GM23338 (cell line): ENCODE data around the gene TSSC4. TPM values are rescaled to one million over a fixed set of nuclear protein-coding genes. Genes with fewer than 3 reads are reported as not detected.

Source experiments
- ATAC-seq: fragments of 200-7000 bp; cut with Tn5 transposase; 3 replicates; pipeline ENCODE4 v1.9.1; 2020
- DNase-seq: peaks from one replicate; pipeline ENCODE4 v3.0.0-alpha.2; 2015; ENCODE audit warnings: low spot score
- H2AFZ ChIP-seq: fragments of 200-600 bp; sonication (generic); 2 replicates; pipeline ENCODE4 v1.8.0; 2016; ENCODE audit warnings: antibody characterized with exemption, mild to moderate bottlenecking, moderate library complexity
- H3F3A ChIP-seq: fragments of 200-600 bp; sonication (generic); replicated peaks from 2 replicates; pipeline ENCODE4 v1.8.0; 2017; ENCODE audit warnings: antibody characterized with exemption, mixed run types, low read depth
- H3K27ac ChIP-seq: fragments of 200-600 bp; sonication (generic); 2 replicates; pipeline ENCODE4 v1.6.1; 2016; ENCODE audit warnings: low read depth
- H3K27me3 ChIP-seq: fragments of 200-600 bp; sonication (generic); 2 replicates; pipeline ENCODE4 v1.8.0; 2016; ENCODE audit warnings: mild to moderate bottlenecking, mixed run types, moderate library complexity; ENCODE audit not compliant: insufficient read depth
- H3K36me3 ChIP-seq: fragments of 200-600 bp; sonication (generic); 2 replicates; pipeline ENCODE4 v1.8.0; 2016; ENCODE audit warnings: mild to moderate bottlenecking; ENCODE audit not compliant: insufficient read depth
- H3K4me1 ChIP-seq: fragments of 200-600 bp; sonication (generic); 2 replicates; pipeline ENCODE4 v1.8.0; 2016; ENCODE audit warnings: mild to moderate bottlenecking, moderate library complexity; ENCODE audit not compliant: insufficient read depth
- H3K4me2 ChIP-seq: fragments of 200-600 bp; sonication (generic); 2 replicates; pipeline ENCODE4 v1.7.1; 2017; ENCODE audit warnings: mixed run types
- H3K4me3 ChIP-seq: fragments of 200-600 bp; sonication (generic); 2 replicates; pipeline ENCODE4 v1.6.1; 2016; ENCODE audit warnings: mixed run types
- H3K79me2 ChIP-seq: fragments of 200-600 bp; sonication (generic); replicated peaks from 2 replicates; pipeline ENCODE4 v1.8.0; 2017; ENCODE audit warnings: mild to moderate bottlenecking; ENCODE audit not compliant: insufficient read depth
- H3K9me2 ChIP-seq: fragments of 200-600 bp; sonication (generic); 2 replicates; pipeline ENCODE4 v1.8.0; 2017; ENCODE audit not compliant: insufficient read depth
- H4K20me1 ChIP-seq: fragments of 200-600 bp; sonication (generic); replicated peaks from 2 replicates; pipeline ENCODE4 v1.8.0; 2017; ENCODE audit warnings: mild to moderate bottlenecking; ENCODE audit not compliant: insufficient read depth
- H3K27ac Mint-ChIP-seq: 2 replicates; pipeline ENCODE4 v1.8.0; 2020; ENCODE audit warnings: inconsistent platforms, mild to moderate bottlenecking, moderate library complexity, mixed read lengths
- H3K27me3 Mint-ChIP-seq: 3 replicates; pipeline ENCODE4 v1.8.0; 2022; ENCODE audit warnings: low read depth, mild to moderate bottlenecking, moderate library complexity, mixed read lengths, inconsistent platforms; ENCODE audit not compliant: insufficient read depth, poor library complexity
- H3K36me3 Mint-ChIP-seq: 3 replicates; pipeline ENCODE4 v1.8.0; 2021; ENCODE audit warnings: low read depth, mild to moderate bottlenecking, inconsistent platforms, moderate library complexity, mixed read lengths
- H3K4me1 Mint-ChIP-seq: 3 replicates; pipeline ENCODE4 v1.8.0; 2020; ENCODE audit warnings: mild to moderate bottlenecking, inconsistent platforms, mixed read lengths
- H3K4me3 Mint-ChIP-seq: 3 replicates; pipeline ENCODE4 v1.8.0; 2021; ENCODE audit warnings: moderate library complexity, mild to moderate bottlenecking, inconsistent platforms, mixed read lengths
- H3K9me3 Mint-ChIP-seq: 3 replicates; pipeline ENCODE4 v1.8.0; 2020; ENCODE audit warnings: moderate library complexity, mild to moderate bottlenecking, inconsistent platforms, mixed read lengths
- CREB1 ChIP-seq: fragments of 250-450 bp; sonication (Bioruptor Pico); IDR thresholded peaks from 2 replicates; pipeline ENCODE4 v1.5.0; 2020; ENCODE audit warnings: low read depth, mild to moderate bottlenecking, moderate library complexity
- CTCF ChIP-seq, 2 experiments: fragments of 200-600 bp in 1 of 2; sonication (generic) in 1 of 2; conservative IDR thresholded peaks; 2 replicates each; pipeline versions ENCODE4 v1.5.1 to v1.6.1; 2016 to 2017; ENCODE audit warnings: antibody characterized with exemption in 2 of 2, low read depth in 2 of 2, mild to moderate bottlenecking in 2 of 2, moderate library complexity in 1 of 2
- ETS1 ChIP-seq: IDR thresholded peaks from 2 replicates; pipeline ENCODE4 v1.6.1; 2016; ENCODE audit warnings: antibody characterized with exemption
- EZH2 ChIP-seq: fragments of 200-600 bp; sonication (generic); IDR thresholded peaks from one replicate; pipeline ENCODE4 v1.8.0; 2017; ENCODE audit warnings: antibody characterized with exemption, mild to moderate bottlenecking, low read depth; ENCODE audit not compliant: unreplicated experiment
- EZH2phosphoT487 ChIP-seq: fragments of 200-600 bp; sonication (generic); IDR thresholded peaks from one replicate; pipeline ENCODE4 v1.8.1; 2018; ENCODE audit warnings: antibody characterized with exemption; ENCODE audit not compliant: unreplicated experiment
- JUNB ChIP-seq: IDR thresholded peaks from one replicate; pipeline ENCODE4 v1.6.1; 2016; ENCODE audit warnings: antibody characterized with exemption; ENCODE audit not compliant: unreplicated experiment
- POLR2AphosphoS5 ChIP-seq: IDR thresholded peaks from 2 replicates; pipeline ENCODE4 v1.6.1; 2016; ENCODE audit warnings: antibody characterized with exemption, low read depth
- REST ChIP-seq: IDR thresholded peaks from one replicate; pipeline ENCODE4 v1.6.1; 2018; ENCODE audit warnings: antibody characterized with exemption; ENCODE audit not compliant: unreplicated experiment
- STAT1 ChIP-seq: IDR thresholded peaks from one replicate; pipeline ENCODE4 v1.6.1; 2016; ENCODE audit warnings: antibody characterized with exemption; ENCODE audit not compliant: unreplicated experiment
- ZNF114 ChIP-seq: fragments of 250-450 bp; sonication (Bioruptor Pico); IDR thresholded peaks from 2 replicates; pipeline ENCODE4 v1.5.0; 2020; ENCODE audit warnings: mild to moderate bottlenecking, moderate library complexity
- ZNF331 ChIP-seq: fragments of 250-450 bp; sonication (Bioruptor Pico); IDR thresholded peaks from 2 replicates; pipeline ENCODE4 v1.5.0; 2020; ENCODE audit warnings: low read depth, mild to moderate bottlenecking, moderate library complexity
- polyA plus RNA-seq: library from polyadenylated mRNA; unstranded; fragments of >200 nt; fragmentation: Nextera tagmentation; extraction: Ambion mirVana; gene quantifications from 2 replicates; pipeline ENCODE4 v1.2.1, GENCODE V29; 2016
- total RNA-seq: library from RNA; depleted of rRNA; stranded (reverse); fragments of >200 nt; shearing (Covaris generic); gene quantifications from 2 replicates; pipeline ENCODE4 v1.2.3, GENCODE V29; 2014

Gene TSSC4
- total and polyA plus RNA-seq, 2 experiments from 2014 or later, result 27.5 to 44.3 TPM

- Mint-ChIP-seq H3K4me3 (no peak overlapping the region), H3K4me1 (no peaks in the 10 kb centered on the region), H3K27me3 (peaks cover 10% of the 10 kb centered on the region), H3K27ac (no peak overlapping the region), H3K36me3 (no peaks in the 10 kb centered on the region), H3K9me3 (no peaks in the 10 kb centered on the region)
- ATAC-seq (no peak), DNase-seq (no peak)
- H3F3A ChIP-seq, result no peaks in the 10 kb centered on the region
- H4K20me1 ChIP-seq, result no peaks in the 10 kb centered on the region
- H3K27me3 ChIP-seq, result no peaks in the 10 kb centered on the region
- no peaks in the 10 kb centered on the region for H3K79me2 ChIP-seq
- no peak overlapping the region for H2AFZ ChIP-seq
- H3K4me2 ChIP-seq, result no peak overlapping the region
- no peak for TF ChIP-seq EZH2phosphoT487
- no peak for TF ChIP-seq EZH2
- TF ChIP-seq CREB1 (CRISPR knock-in tag), result no peak
- TF ChIP-seq JUNB, result no peak
- no peak for TF ChIP-seq ZNF114
- H3K36me3 ChIP-seq, result no peaks in the 10 kb centered on the region
- H3K27ac ChIP-seq, result no peak overlapping the region
- no peaks in the 10 kb centered on the region for H3K4me1 ChIP-seq
- H3K4me3 ChIP-seq, result no peak overlapping the region
- no peaks in the 10 kb centered on the region for H3K9me2 ChIP-seq
These were observed 8.1 kb downstream of the TSSC4 start for GRCh38 chr11:2408671-2409070.

GRCh38 chr11:2409126-2409525 lies 8.6 kb downstream of the TSSC4 start:
- no peaks in the 10 kb centered on the region for H3K36me3 Mint-ChIP-seq
- DNase-seq (no peak), ATAC-seq (no peak)
- Histone ChIP-seq H3K4me3 (no peak overlapping the region), H3K27me3 (no peaks in the 10 kb centered on the region), H3F3A (no peaks in the 10 kb centered on the region), H2AFZ (no peak overlapping the region), H3K27ac (no peak overlapping the region), H3K4me2 (no peak overlapping the region), H4K20me1 (no peaks in the 10 kb centered on the region), H3K4me1 (no peaks in the 10 kb centered on the region), H3K9me2 (no peaks in the 10 kb centered on the region), H3K36me3 (no peaks in the 10 kb centered on the region), H3K79me2 (no peaks in the 10 kb centered on the region)
- no peaks in the 10 kb centered on the region for H3K4me1 Mint-ChIP-seq
- H3K27me3 Mint-ChIP-seq, result peaks cover 10% of the 10 kb centered on the region
- H3K27ac Mint-ChIP-seq, result no peak overlapping the region
- H3K9me3 Mint-ChIP-seq, result no peaks in the 10 kb centered on the region
- H3K4me3 Mint-ChIP-seq, result no peak overlapping the region
- TF ChIP-seq CTCF (conservative IDR thresholded peaks at IDR 0.05; ENCODE audit: low read depth in 2 of 2) (no peak), POLR2AphosphoS5 (no peak), EZH2 (no peak), ZNF331 (CRISPR knock-in tag) (no peak), CREB1 (CRISPR knock-in tag) (no peak), EZH2phosphoT487 (no peak), JUNB (no peak), ZNF114 (no peak), STAT1 (no peak), REST (no peak), ETS1 (no peak)
